ENCODE measurements around the gene PPARG.
"Not testable (repeated sequence)": the region's sequence is repeated elsewhere in the genome, so short reads cannot be mapped to it uniquely, and the experiment has no call there.

PPARG gene

DNA sequence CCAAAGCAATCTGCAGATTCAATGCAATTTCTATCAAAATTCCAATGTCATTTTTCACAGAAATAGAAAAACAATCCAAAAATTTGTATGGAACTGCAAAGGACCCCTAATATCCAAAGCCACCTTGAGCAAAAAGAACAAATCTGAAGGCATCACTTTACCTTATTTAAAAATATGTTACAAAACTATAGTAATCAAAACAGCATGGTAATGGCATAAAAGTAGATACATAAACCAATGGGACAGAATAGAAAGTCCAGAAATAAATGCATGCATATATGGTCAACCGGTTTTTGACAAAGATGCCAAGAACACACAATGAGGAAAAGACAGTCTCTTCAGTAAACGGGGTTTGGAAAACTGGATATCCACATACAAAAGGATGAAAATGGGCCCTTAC is 39.4 kb upstream of the PPARG start:
- H3K27me3 ChIP-seq (ENCODE audit: insufficient read depth, low read depth, severe bottlenecking) = no peaks in the 10 kb centered on the region
- no peak overlapping the region for H3K4me3 ChIP-seq (ENCODE audit: low read depth, low read length)
- peaks cover 2% of the 10 kb centered on the region for H3K9me3 ChIP-seq (ENCODE audit: severe bottlenecking)
- no peaks in the 10 kb centered on the region for H3K36me3 ChIP-seq
- TF ChIP-seq, protein P1, sequence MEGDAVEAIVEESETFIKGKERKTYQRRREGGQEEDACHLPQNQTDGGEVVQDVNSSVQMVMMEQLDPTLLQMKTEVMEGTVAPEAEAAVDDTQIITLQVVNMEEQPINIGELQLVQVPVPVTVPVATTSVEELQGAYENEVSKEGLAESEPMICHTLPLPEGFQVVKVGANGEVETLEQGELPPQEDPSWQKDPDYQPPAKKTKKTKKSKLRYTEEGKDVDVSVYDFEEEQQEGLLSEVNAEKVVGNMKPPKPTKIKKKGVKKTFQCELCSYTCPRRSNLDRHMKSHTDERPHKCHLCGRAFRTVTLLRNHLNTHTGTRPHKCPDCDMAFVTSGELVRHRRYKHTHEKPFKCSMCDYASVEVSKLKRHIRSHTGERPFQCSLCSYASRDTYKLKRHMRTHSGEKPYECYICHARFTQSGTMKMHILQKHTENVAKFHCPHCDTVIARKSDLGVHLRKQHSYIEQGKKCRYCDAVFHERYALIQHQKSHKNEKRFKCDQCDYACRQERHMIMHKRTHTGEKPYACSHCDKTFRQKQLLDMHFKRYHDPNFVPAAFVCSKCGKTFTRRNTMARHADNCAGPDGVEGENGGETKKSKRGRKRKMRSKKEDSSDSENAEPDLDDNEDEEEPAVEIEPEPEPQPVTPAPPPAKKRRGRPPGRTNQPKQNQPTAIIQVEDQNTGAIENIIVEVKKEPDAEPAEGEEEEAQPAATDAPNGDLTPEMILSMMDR (IDR thresholded peaks at IDR 0.05; ENCODE audit: low read depth, low read length) = no peak
- DNase-seq = no peak
- no peak overlapping the region for H3K27ac ChIP-seq

DNA sequence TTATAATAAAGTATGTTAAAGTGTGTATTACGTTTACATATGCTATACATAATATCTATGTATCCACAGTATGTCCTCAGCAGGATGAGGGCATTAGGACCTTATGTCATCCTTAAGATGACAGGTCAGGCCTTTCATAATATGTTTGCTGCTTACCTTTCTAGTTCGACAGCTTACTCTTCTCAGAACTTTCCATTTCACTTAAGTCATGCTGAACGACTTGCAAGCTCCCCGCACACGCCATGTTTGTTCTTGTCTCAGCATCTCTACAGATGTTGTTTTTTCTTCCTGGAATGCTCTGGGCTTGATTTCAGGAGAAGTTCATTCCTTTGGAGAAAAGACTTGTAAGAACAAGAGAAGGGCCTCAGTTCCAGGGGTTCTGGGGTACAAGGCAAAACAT is 36.0 kb upstream of the PPARG start:
- no peak for DNase-seq
- TF ChIP-seq, protein P1 (IDR thresholded peaks at IDR 0.05; ENCODE audit: low read depth, low read length) = no peak

DNA sequence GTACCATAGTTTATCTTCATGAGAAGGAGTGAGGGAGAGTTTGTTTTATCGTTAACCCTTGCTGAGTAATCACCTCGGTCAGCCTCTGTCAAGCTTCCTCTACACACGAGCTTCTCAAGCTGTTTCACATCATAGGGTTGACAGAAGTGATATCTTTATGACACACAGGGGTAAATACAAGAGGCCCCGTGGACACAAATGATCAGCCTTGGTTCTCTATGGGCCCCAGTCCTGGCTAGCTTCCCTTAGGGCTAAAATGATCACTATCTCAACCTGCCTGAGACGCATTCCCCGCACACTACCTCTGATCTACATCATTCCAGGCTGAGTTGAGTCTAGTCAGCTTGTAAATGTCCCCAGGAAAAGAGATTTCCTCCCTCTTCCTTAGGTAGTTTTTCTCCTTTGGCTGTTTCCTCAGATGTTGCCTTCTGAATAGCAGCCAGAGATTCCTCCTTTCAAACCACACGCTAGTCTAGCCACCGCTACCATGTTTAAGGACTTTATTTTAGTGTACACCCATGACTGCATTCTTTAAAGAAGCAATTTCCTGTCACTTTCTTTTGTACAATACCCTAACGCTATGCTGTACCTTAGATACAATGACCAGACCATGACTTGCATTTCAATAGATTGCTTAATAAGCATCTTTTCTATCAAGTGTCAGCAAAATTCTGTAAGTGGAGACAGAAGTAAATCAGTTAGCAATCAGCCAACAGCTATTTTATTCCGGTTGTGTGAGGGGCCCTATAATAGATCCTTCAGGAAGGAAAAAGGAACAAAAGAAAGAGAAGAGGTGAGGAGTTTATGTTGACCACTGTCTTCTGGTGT is 35.1 kb upstream of the PPARG start:
- TF ChIP-seq, protein P1 (IDR thresholded peaks at IDR 0.05; ENCODE audit: low read depth, low read length) = no peak
- DNase-seq = no peak
- peaks cover 2% of the 10 kb centered on the region for H3K9me3 ChIP-seq (ENCODE audit: severe bottlenecking)
- H3K4me3 ChIP-seq (ENCODE audit: low read depth, low read length) = no peak overlapping the region
- H3K27ac ChIP-seq = no peak overlapping the region
- H3K36me3 ChIP-seq = no peaks in the 10 kb centered on the region
- no peaks in the 10 kb centered on the region for H3K27me3 ChIP-seq (ENCODE audit: insufficient read depth, low read depth, severe bottlenecking)

More for the DNA sequence above, 36.0 kb upstream of the PPARG start:
- no peaks in the 10 kb centered on the region for H3K27me3 ChIP-seq (ENCODE audit: insufficient read depth, low read depth, severe bottlenecking)
- no peak overlapping the region for H3K27ac ChIP-seq
- no peak overlapping the region for H3K4me3 ChIP-seq (ENCODE audit: low read depth, low read length)
- no peaks in the 10 kb centered on the region for H3K36me3 ChIP-seq
- H3K9me3 ChIP-seq (ENCODE audit: severe bottlenecking) = peaks cover 2% of the 10 kb centered on the region

DNA sequence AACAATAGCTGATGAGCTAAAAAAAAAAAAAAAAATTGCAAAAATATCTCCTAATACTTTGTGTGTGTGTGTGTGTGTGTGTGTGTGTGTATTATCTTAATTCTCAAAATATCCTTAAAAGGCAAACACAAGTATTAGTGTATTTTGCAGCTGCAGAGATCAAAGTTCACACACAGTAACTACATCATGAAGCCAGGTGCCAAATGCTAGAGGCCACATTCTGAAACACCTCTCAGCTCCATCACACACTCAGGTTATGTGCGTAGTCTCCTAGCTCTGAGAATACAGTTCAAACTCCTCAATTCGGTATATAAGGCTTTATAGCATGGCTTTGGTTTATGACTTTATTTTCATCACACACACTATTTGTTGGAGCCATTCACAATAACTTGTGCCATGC is 33.5 kb upstream of the PPARG start:
- TF ChIP-seq, protein P1 (IDR thresholded peaks at IDR 0.05; ENCODE audit: low read depth, low read length) = no peak
- Histone ChIP-seq H3K36me3 (no peaks in the 10 kb centered on the region), H3K4me3 (ENCODE audit: low read depth, low read length) (no peak overlapping the region), H3K27ac (no peak overlapping the region), H3K9me3 (ENCODE audit: severe bottlenecking) (no peaks in the 10 kb centered on the region), H3K27me3 (ENCODE audit: insufficient read depth, low read depth, severe bottlenecking) (no peaks in the 10 kb centered on the region)
- DNase-seq = no peak

DNA sequence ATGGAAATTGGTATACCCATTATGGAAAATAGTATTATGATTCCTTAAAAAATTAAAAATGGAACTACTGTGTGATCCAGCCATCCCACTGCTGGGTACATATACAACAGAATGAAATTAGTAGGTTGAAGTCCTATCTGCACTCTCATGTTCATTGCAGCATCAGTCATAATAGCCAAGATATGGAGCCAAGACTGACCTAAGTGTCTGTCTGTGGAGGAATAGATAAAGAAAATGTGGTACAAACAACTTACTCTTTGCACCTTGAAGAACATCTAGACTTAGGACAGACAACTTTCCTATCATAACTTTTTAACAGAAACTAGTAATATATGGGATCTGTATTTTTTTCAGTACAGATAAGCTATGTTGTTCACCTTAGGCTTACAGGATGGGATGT is 30.0 kb upstream of the PPARG start:
- no peak overlapping the region for H3K27ac ChIP-seq
- H3K9me3 ChIP-seq (ENCODE audit: severe bottlenecking) = no peaks in the 10 kb centered on the region
- DNase-seq = no peak
- H3K27me3 ChIP-seq (ENCODE audit: insufficient read depth, low read depth, severe bottlenecking) = no peaks in the 10 kb centered on the region
- H3K36me3 ChIP-seq = no peaks in the 10 kb centered on the region
- H3K4me3 ChIP-seq (ENCODE audit: low read depth, low read length) = no peak overlapping the region
- TF ChIP-seq, protein P1 (IDR thresholded peaks at IDR 0.05; ENCODE audit: low read depth, low read length) = no peak

DNA sequence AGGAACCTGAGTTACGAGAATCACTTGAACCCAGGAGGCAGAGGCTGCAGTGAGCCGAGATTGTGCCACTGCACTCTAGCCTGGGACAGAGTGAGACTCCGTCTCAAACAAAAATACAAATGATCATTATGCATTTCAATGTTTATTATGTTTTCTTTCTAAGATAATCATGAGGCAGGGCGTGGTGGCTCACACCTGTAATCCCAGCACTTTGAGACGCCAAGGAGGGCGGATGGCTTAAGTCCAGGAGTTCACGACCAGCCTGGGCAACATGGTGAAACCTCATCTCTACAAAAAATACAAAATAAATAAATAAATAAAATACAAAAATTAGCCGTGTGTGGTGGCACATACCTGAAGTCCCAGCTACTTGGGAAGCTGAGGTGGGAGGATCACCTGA is 26.7 kb upstream of the PPARG start:
- H3K27me3 ChIP-seq (ENCODE audit: insufficient read depth, low read depth, severe bottlenecking); H3K9me3 ChIP-seq (ENCODE audit: severe bottlenecking); H3K36me3 ChIP-seq; H3K4me3 ChIP-seq (ENCODE audit: low read depth, low read length); DNase-seq; H3K27ac ChIP-seq: not testable (repeated sequence)

Data from WERI-Rb-1 (cell line).